Tongue (tissue), 2 donors: ENCODE data around the gene CPPED1. TPM values are rescaled to one million over a fixed set of nuclear protein-coding genes. Genes with fewer than 3 reads are reported as not detected.
"Not testable (repeated sequence)": the region's sequence is repeated elsewhere in the genome, so short reads cannot be mapped to it uniquely, and the experiment has no call there.

Source experiments
- DNase-seq: peaks from one replicate; pipeline ENCODE4 v3.0.0-alpha.2; 2015
- total RNA-seq: library from RNA; depleted of rRNA; stranded (reverse); fragments of >200 nt; gene quantifications from one replicate; pipeline ENCODE4 v1.2.3, GENCODE V29; 2014

CPPED1 gene
- total RNA-seq, 1 donor from 2014 or later: 9.3 TPM

DNA sequence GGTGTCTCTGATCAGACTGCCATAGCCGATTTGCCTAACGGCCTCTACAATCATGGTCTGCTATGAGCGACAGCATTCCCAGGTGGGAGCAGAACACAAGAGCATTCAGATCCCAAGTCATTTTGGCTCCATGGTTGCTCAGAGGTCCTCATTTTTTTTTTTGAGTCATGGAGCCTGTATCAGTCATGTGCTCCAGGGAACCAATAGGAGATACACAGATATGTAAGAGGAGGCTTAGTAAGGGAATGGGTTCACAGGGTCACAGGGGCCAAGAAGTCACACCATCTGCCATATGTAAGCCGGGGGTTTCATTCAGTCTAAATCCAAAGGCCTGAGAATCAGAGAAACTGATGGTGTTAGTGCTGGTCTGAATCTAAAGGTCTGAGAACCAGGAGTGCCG lies 36.8 kb downstream of the CPPED1 start:
- no peak for DNase-seq

- not testable (repeated sequence) for DNase-seq
Measured at GRCh38 chr16:12766208-12766607, 37.5 kb downstream of the CPPED1 start.

GRCh38 chr16:12764813-12765488 lies 38.7 kb downstream of the CPPED1 start:
- no peak for DNase-seq

DNA sequence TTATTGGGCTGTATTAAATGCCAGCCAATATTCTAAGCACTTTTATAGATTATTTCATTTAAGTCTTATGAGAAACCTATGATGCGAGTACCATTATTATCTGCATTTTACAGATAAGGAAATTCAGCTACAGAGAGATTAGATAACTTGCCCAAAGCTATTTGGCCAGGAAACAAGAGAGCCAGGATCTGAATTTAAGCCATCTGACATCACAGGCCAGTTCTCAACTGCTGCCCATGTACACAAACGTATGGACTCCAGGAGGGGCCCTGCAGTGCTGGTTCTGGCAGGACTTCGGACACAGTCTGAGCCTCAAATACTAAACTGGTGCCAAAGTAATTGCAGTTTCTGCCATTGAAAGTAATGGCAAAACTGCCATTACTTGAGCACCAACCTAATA lies 40.2 kb downstream of the CPPED1 start:
- DNase-seq: no peak

DNA sequence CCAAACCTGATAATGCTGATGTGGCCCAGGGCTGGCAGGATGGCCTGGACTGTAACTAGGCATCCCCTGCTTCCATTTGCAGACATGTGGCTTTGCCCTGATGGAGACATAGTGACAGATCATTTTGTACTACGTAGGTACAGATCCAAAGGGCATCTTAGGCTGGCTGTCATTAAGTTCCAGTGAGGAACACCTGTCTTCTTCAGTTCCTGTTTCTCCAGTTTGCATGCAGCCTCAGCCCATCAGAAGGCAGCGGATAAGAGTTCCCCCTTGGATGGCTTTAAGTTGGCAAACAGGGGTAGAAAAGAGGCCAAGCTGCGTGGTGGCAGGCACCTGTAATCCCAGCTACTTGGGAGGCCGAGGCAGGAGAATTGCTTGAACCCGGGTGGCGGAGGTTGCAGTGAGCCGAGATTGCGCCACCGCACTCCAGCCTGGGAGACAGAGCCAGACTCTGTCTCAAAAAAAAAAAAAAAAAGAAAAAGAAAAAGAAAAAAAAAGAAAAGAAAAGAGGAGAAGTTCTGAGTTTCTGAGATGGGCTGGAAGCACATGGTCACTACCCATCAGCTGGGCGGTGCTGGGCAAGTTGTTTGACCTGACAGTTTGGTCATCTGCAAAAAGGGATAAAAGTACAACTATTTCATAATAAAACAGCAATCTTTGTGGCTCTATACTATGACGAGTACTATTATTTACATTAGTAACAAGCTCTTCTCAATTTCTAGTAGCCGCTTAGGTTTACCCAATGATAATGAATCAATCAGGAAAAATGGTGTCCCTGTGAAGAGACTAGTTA lies 42.7 kb downstream of the CPPED1 start:
- DNase-seq: no peak

GRCh38 chr16:12758670-12759558 lies 44.8 kb downstream of the CPPED1 start:
- DNase-seq: no peak

GRCh38 chr16:12758031-12758669 lies 45.5 kb downstream of the CPPED1 start:
- DNase-seq: peak; percentile 7

GRCh38 chr16:12757546-12757945 lies 46.1 kb downstream of the CPPED1 start:
- DNase-seq: no peak

GRCh38 chr16:12754824-12755543 lies 48.7 kb downstream of the CPPED1 start:
- no peak for DNase-seq

- no peak for DNase-seq
Measured at GRCh38 chr16:12753203-12754023, 50.3 kb downstream of the CPPED1 start.

DNA sequence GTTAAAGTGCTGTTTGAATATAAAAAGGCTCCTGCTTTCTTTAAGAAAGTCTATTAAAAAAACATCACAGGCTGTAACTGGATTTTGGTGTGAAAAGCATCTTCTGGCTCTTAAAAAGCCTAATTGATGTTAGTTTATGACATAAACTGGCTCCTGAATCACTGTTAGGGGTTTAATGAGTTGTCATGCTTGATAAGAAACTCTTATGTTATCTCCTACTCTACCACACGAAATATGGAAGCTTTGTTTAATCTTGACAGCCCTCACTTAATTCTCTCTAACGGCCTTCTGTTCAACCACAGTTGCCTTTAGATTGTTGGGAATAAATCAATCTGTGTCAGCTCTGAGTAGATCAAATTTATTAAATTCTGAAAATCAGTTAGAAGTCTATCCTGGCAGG lies 51.5 kb downstream of the CPPED1 start:
- DNase-seq: no peak

GRCh38 chr16:12750554-12750918 lies 53.2 kb downstream of the CPPED1 start:
- DNase-seq: no peak

- no peak for DNase-seq
Measured at GRCh38 chr16:12749076-12749475, 54.6 kb downstream of the CPPED1 start.

GRCh38 chr16:12747827-12748226 lies 55.9 kb downstream of the CPPED1 start:
- DNase-seq: no peak

- no peak for DNase-seq
Measured at GRCh38 chr16:12747261-12747660, 56.4 kb downstream of the CPPED1 start.

DNA sequence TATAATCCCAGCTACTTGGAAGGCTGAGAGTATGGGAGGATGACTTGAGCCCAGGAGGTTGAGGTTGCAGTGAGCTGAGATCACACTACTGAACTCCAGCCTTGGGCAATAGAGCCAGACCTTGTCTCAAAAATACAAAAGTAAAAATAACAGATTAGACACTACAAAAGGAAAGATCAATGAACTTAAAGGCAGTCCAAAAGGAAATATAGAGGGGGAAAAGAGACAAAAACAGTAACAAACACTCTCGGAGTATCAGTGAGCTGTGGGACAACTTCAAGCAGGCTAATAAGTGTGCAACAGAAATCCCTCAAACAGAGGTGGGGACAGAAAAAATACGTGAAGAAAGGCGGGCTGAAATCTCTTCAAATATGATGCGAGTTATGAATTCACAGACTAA lies 58.8 kb downstream of the CPPED1 start:
- DNase-seq: no peak

- DNase-seq: no peak
Measured at GRCh38 chr16:12742741-12743140, 60.9 kb downstream of the CPPED1 start.

GRCh38 chr16:12740986-12741610 lies 62.6 kb downstream of the CPPED1 start:
- no peak for DNase-seq

- no peak for DNase-seq
Measured at GRCh38 chr16:12739738-12740137, 63.9 kb downstream of the CPPED1 start.

DNA sequence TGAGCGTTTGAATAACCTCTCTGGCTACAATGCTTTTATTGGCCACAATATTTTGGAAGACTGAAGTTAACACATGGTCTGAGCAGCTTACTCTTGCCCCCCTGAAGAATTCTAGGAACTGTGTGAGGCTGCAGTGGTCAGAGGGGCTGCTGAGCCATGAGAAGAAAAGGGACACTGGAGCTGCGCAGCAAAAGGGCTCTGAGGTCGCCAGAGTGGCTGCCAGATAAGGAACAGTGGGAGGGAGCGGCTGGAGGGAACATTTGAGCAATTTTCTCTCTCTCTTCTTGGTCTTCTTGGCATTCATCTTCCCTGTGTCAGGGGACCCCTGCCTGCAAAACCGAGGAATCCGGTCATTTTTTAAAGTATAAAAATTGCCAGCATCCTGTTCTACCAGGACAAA lies 66.1 kb downstream of the CPPED1 start:
- no peak for DNase-seq
